NCI-H128 (cell line): ENCODE measurements around the gene ADGRE3.
"Not testable (repeated sequence)": the region's sequence is repeated elsewhere in the genome, so short reads cannot be mapped to it uniquely, and the experiment has no call there.

Source experiments
- DNase-seq: peaks from one replicate; lab custom pipeline; 2025; ENCODE audit not compliant: unreplicated experiment; lab: John Stamatoyannopoulos, UW

ADGRE3 gene

DNA sequence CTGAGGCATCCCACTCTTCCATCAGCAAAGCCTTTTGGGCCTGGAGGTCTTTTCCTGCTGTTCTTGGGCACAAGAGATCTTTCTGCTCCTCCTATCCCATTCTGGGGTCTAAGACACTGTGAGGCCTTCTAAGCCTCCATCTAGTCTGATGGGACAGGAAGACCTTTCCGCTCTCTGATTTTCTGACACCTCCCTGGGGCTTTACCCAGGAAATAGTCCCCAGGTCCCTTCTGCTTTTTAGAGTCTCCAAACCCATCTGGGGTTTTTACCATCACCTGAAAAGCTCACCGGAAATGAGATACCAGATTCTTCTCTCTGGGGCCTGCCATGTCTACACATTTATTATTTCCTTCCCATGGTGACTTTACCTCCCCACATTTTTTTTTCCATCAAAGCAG lies 70.7 kb downstream of the ADGRE3 start:
- DNase-seq, result no peak

DNA sequence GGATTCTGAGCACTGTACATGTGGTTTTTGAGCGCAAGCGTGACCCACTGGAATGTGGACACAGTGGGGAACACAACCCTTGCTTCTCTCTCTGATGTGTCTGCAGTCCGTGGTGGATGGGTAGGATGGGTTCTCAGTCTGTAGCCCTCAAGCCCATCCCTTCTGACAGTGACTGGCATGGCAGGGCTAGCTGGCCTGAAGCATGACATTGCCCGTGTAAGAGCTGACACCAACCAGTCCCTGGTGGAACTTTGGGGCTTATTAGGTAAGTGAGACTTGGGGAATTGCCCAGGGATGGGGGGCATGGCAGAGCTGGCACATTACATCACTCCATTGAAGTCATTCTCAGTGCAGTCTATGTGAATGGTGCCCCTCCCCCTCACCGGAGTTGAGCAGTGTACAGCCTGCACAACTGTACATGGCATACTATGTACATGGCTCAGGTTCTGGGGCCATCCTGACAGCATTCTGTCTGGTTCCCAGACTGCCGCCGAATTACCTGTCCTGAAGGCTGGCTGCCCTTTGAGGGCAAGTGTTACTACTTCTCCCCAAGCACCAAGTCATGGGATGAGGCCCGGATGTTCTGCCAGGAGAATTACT lies 75.0 kb downstream of the ADGRE3 start:
- no peak for DNase-seq

DNA sequence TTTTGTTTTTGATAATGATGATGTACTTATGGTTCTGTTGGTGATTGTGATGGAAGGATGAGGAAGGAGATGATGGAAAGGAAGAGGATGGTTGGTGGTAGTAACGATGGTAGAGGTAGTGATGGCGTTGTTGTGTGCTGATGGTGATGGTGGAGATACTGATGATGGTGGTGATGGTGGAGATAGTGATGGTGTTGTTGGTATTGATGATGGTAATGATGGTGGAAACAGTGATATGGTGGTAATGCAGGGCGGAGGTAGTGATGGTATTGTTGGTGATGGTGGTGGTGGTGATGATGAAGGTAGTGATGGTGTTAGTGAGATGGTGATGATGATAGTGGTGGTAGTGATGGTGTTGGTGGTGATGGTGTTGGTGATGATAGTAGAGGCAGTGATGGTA lies 79.1 kb downstream of the ADGRE3 start:
- DNase-seq, result no peak

DNA sequence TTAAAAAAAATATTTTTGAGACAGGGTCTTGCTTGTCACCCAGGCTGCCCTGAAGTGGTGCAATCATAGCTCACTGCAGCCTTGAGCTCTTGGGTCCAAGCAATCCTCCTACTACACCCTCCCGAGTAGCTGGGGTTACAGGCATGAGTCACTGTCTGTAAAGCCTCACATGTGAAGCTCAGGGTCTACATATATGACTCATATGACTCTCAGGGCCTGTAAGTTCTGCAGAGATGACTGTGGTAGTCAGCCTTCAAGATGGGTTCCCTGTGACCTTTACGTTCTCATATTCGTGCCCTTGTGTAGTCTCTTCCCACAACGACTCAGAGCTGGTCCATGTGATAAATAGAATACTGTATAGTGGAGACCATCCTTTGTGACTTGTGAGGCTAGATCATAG lies 85.2 kb downstream of the ADGRE3 start:
- DNase-seq, result not testable (repeated sequence)

DNA sequence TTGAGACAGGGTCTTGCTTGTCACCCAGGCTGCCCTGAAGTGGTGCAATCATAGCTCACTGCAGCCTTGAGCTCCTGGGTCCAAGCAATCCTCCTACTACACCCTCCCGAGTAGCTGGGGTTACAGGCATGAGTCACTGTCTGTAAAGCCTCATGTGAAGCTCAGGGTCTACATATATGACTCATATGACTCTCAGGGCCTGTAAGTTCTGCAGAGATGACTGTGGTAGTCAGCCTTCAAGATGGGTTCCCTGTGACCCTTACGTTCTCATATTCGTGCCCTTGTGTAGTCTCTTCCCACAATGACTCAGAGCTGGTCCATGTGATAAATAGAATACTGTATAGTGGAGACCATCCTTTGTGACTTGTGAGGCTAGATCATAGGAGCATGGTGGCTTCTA lies 89.5 kb downstream of the ADGRE3 start:
- DNase-seq, result not testable (repeated sequence)

DNA sequence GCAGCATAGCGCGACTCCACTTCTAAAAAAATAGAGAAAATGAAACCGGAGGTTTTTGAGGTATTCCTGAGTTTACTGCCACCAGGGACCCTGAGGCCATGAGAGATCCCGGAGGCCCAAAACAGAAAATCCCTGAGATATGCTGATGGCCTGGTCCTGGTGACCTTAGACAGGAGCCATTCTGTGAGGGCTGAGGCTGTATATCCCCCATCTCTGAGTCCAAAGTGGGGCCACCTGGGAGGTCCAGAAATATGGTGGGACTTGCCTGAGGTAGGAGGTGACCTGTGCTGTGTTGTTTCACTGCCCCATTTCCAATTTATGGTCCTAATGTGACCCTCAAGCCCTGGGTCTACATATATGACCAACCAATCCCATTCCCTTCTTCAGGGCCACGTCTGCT lies 90.3 kb downstream of the ADGRE3 start:
- DNase-seq, result not testable (repeated sequence)

DNA sequence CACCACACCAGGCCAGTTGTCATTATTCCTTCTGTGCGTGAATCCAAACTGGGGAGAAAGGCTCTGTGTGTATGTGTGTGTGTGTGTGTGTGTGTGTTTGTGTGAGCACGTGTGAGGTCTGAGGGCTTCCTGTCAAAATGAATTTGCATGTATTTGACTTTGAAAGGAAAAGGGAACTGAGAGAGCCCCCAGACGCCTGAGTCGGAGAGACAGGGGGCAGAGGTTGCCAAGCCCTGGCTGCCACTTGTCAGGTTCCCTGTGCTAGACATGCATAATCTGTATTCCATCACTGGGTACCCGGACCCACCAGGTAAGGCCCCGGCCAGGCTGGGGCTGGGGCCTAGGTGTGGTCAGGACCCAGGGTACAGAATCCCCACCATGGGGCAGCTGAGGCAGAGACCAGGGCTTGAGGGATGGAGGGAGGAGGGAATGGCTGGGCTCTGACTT lies 91.7 kb downstream of the ADGRE3 start, which contains the start of gene CLEC17A:
Gene CLEC17A, plus strand, starts transcription at position 191 of the 447 bp plus-strand sequence. Its CDS starts 77 bp downstream, at position 268.
- no peak for DNase-seq

DNA sequence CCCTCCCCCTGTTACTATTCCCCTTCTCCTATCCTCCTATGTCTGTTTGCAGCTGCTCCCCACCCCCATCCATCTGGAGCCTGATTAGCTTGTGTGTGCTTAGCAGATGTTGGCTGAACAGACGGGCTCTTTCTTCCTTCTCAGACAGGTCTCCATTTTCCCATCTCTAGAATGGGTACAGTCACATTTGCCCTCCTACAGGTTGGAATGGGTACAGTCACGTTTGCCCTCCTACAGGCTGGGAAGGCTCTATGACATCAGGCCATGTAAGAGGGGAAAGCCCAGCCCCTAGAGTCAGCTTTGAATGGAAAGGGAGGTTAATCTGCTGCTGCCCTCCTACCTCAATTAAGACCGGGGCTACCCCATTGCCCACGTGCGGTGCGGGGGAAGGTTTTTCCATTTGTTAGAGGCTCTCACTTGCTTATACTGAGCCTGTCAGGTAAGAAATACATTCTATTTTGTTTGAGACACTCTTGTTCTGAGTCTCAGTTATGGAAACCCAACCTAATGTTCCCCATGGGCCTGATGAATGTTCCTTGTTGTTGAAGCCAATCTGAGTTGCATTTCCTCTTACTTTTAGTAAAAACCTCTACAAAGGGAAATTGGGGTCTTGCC lies 93.9 kb downstream of the ADGRE3 start:
- no peak for DNase-seq

DNA sequence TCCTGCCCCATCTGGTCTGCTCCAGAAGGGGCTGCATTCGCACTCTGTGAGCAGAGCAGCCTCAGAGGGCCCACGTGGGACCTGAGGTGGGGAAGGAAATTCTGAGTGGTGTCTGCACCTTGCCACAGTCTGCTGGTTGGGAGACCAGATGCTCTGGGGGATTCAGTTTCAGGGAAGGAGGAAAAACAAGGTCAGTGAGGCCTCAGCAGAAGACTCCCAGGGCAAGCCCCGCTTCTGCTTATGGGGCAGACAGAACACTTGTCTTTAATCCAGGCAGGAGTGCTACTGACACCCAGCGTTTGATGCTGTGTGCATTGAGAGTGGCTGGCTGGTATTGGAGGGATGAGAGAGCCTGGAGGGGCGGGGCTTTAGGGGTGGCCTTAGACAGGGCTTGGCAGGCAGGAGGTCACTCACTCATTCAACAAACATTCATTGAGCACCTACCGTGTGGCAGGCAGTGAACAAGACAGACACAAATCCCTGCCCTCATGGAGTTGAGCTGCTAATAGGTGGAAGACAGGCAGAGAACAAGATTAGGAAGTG lies 96.7 kb downstream of the ADGRE3 start:
- no peak for DNase-seq

DNA sequence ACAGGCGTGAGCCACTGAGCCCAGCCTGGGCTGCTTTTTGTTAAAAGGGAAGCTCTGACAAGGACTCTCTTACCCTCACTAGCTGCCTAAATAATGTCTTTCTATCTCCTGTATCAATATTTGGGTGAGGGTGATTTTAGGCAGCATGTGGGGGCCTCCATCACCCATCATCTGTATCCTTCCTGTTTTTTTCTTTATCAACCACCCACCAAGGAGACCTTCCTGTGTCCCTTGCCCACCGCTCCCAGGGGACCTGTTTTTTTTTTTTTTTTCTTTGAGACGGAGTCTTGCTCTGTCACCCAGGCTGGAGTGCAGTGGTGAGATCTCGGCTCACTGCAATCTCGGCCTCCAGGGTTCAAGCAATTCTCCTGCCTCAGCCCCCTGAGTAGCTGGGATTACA lies 97.4 kb downstream of the ADGRE3 start:
- no peak for DNase-seq

DNA sequence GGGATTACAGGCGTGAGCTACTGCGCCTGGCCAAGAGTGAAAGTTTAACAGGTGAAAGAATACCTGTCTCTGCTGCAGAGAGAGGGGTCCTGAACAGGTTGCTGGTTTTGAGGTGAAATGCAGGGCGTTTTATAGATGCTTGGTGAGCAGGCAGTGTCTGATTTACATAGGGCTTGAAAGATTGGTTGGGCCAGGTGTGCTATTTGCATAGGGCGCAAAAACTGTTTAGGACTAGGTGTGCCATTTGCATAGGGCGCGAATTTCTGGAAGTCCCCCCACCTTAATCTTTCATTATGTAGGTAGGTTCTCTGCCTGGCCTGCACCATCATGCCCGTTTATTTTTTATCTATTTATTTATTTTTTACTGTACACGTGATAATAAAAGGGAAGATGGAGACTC lies 98.3 kb downstream of the ADGRE3 start:
- no peak for DNase-seq

DNA sequence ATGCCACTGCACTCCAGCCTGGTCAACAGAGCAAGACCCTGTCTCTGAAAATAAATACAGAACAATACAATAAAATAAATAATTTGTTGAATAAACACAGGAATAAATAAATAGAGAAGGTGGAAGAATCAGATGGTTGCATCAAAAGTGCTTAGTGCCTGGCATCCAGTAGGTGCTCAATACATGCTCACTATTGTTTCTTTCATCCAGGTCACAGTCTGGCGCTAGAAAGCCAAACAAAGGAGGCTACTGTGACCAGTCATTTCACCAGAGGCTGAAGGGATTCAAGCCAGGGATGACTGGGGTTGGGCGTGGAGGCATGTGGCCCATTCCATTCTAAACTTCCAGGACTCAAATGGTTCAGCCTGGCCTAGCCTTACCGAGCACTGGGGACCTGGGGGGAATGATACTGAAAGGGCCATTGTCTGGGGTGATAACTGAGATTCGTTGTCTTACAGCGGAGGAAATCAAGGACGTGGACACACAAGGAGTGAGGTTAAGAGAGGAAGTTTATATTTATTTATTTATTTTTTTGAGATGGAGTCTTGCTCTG lies 99.1 kb downstream of the ADGRE3 start:
- no peak for DNase-seq

DNA sequence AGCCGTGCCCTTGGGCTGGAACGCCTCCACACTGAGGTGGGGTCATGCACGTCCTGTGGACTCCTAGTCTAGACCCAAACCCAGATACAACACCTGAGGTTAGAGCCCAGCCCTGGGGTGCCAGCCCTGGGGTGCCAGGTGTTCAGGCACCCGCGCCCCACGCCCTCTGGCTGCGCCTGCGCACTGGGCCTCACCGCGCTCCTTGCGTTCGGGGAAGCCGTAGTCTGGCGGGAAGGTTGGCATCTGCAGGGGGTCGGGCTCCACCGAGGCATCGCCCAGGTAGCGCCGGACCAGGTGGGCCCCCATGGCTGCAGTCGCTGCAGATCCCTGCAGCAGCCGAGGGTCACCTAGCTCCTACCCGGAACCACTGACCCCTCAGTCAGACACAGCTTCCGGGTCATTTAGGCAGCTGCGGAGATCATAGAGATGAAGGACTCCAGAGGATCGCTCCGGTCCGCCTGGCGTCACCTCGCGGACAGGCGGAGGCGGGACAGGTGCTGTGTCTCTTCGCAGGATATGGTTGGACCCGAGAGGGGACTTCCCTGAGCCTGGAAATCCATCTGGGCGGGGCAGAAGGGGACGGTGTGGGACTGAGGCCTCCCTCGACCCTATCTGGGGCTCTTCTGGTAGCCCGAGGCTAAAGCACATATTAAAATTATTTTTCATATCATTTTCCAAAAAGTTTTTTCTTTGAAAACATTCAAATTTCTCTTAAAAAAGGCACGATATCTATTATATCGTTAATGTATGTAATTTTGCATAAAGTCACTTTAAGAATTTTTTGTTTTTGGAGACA lies 102.8 kb downstream of the ADGRE3 start, which contains the start of gene NDUFB7:
Gene NDUFB7, minus strand, starts transcription at position 372 of the 796 bp plus-strand sequence. Its CDS starts 66 bp downstream, at position 306.
- DNase-seq, result peak; percentile 87

DNA sequence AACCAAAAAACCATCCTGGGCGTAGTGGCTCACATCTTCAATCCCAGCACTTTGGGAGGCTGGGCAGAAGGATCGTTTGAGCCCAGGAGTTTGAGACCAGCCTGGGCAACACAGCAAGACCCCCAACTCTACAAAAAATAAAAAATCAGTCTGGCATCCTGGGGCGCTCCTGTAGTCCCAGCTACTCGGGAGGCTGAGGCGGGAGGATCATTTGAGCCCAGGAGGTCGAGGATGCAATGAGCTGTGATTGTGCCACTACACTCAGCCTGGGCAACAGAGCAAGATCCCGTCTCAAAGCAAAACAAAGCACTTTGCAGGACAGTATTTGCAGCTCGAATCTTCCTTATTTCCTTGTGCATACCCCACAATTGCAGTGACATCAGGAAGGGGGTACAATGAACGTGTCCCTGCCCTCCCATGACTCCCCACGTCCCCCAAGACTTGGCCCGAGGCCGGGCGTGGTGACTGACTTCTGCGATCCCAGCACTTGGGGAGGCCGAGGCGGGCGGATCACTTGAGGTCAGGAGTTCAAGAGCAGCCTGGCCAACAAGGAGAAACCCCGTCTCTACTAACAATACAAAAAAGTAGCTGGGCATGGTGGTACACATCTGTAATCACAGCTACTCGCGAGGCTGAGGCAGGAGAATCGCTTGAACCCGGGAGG lies 103.6 kb downstream of the ADGRE3 start:
- DNase-seq, result no peak
